ENCODE data around the gene GLRX5.

The GLRX5 gene

GRCh38 chr14:95491936-95492608 lies 42.8 kb upstream of the GLRX5 start:
- Histone ChIP-seq H3K4me3 (ENCODE audit: extremely low read depth, insufficient read depth, low read length, poor library complexity, severe bottlenecking) (no peak overlapping the region), H3K27ac (ENCODE audit: low read depth, low read length, severe bottlenecking) (no peak overlapping the region), H3K9me3 (ENCODE audit: control insufficient read depth, low read length) (no peaks in the 10 kb centered on the region), H3K36me3 (ENCODE audit: control insufficient read depth, insufficient read depth, low read length) (no peaks in the 10 kb centered on the region), H3K4me1 (ENCODE audit: control insufficient read depth, insufficient read depth, low read length, poor library complexity, severe bottlenecking) (peaks cover 29% of the 10 kb centered on the region)
- WGBS, 2 experiments (ENCODE audit: insufficient coverage in 2 of 2): 78 to 81% methylated on average over 1 to 2 of the region's 2 CpGs

GRCh38 chr14:95493503-95493902 lies 41.3 kb upstream of the GLRX5 start:
- H3K36me3 ChIP-seq (ENCODE audit: control insufficient read depth, insufficient read depth, low read length): no peaks in the 10 kb centered on the region
- no peak overlapping the region for H3K4me3 ChIP-seq (ENCODE audit: extremely low read depth, insufficient read depth, low read length, poor library complexity, severe bottlenecking)
- 92 to 93% methylated on average over 2 to 3 of the region's 5 CpGs for WGBS, 2 experiments (ENCODE audit: insufficient coverage in 2 of 2)
- no peak overlapping the region for H3K27ac ChIP-seq (ENCODE audit: low read depth, low read length, severe bottlenecking)
- no peaks in the 10 kb centered on the region for H3K9me3 ChIP-seq (ENCODE audit: control insufficient read depth, low read length)
- peaks cover 43% of the 10 kb centered on the region for H3K4me1 ChIP-seq (ENCODE audit: control insufficient read depth, insufficient read depth, low read length, poor library complexity, severe bottlenecking)

GRCh38 chr14:95493976-95494375 lies 40.9 kb upstream of the GLRX5 start:
- peaks cover 42% of the 10 kb centered on the region for H3K4me1 ChIP-seq (ENCODE audit: control insufficient read depth, insufficient read depth, low read length, poor library complexity, severe bottlenecking)
- H3K4me3 ChIP-seq (ENCODE audit: extremely low read depth, insufficient read depth, low read length, poor library complexity, severe bottlenecking): no peak overlapping the region
- WGBS, 2 experiments (ENCODE audit: insufficient coverage in 2 of 2): 96% methylated on average over 3 to 4 of the region's 4 CpGs
- no peaks in the 10 kb centered on the region for H3K9me3 ChIP-seq (ENCODE audit: control insufficient read depth, low read length)
- H3K36me3 ChIP-seq (ENCODE audit: control insufficient read depth, insufficient read depth, low read length): no peaks in the 10 kb centered on the region
- H3K27ac ChIP-seq (ENCODE audit: low read depth, low read length, severe bottlenecking): no peak overlapping the region

- H3K4me3 ChIP-seq (ENCODE audit: extremely low read depth, insufficient read depth, low read length, poor library complexity, severe bottlenecking): no peak overlapping the region
- no peaks in the 10 kb centered on the region for H3K36me3 ChIP-seq (ENCODE audit: control insufficient read depth, insufficient read depth, low read length)
- WGBS, 2 experiments (ENCODE audit: insufficient coverage in 2 of 2): 91 to 100% methylated on average over 4 of the region's 4 CpGs
- peaks cover 44% of the 10 kb centered on the region for H3K4me1 ChIP-seq (ENCODE audit: control insufficient read depth, insufficient read depth, low read length, poor library complexity, severe bottlenecking)
- H3K9me3 ChIP-seq (ENCODE audit: control insufficient read depth, low read length): no peaks in the 10 kb centered on the region
- H3K27ac ChIP-seq (ENCODE audit: low read depth, low read length, severe bottlenecking): no peak overlapping the region
Observed at GRCh38 chr14:95494456-95494855, 40.4 kb upstream of the GLRX5 start.

- 88 to 100% methylated on average over 2 to 3 of the region's 3 CpGs for WGBS, 2 experiments (ENCODE audit: insufficient coverage in 2 of 2)
Observed at GRCh38 chr14:95495076-95495475, 39.8 kb upstream of the GLRX5 start.

GRCh38 chr14:95495538-95496025 lies 39.3 kb upstream of the GLRX5 start:
- Histone ChIP-seq H3K27ac (ENCODE audit: low read depth, low read length, severe bottlenecking) (peak overlapping the region; percentile 95), H3K36me3 (ENCODE audit: control insufficient read depth, insufficient read depth, low read length) (no peaks in the 10 kb centered on the region), H3K9me3 (ENCODE audit: control insufficient read depth, low read length) (no peaks in the 10 kb centered on the region), H3K4me1 (ENCODE audit: control insufficient read depth, insufficient read depth, low read length, poor library complexity, severe bottlenecking) (peaks cover 44% of the 10 kb centered on the region), H3K4me3 (ENCODE audit: extremely low read depth, insufficient read depth, low read length, poor library complexity, severe bottlenecking) (no peak overlapping the region)
- WGBS, 2 experiments (ENCODE audit: insufficient coverage in 2 of 2): 94 to 100% methylated on average over 5 to 6 of the region's 8 CpGs

More at GRCh38 chr14:95495076-95495475, 39.8 kb upstream of the GLRX5 start:
- Histone ChIP-seq H3K4me3 (ENCODE audit: extremely low read depth, insufficient read depth, low read length, poor library complexity, severe bottlenecking) (no peak overlapping the region), H3K9me3 (ENCODE audit: control insufficient read depth, low read length) (no peaks in the 10 kb centered on the region), H3K36me3 (ENCODE audit: control insufficient read depth, insufficient read depth, low read length) (no peaks in the 10 kb centered on the region), H3K27ac (ENCODE audit: low read depth, low read length, severe bottlenecking) (peak overlapping the region; percentile 95), H3K4me1 (ENCODE audit: control insufficient read depth, insufficient read depth, low read length, poor library complexity, severe bottlenecking) (peaks cover 42% of the 10 kb centered on the region)

- no peak overlapping the region for H3K4me3 ChIP-seq (ENCODE audit: extremely low read depth, insufficient read depth, low read length, poor library complexity, severe bottlenecking)
- 20 to 37% methylated on average over 2 to 4 of the region's 4 CpGs for WGBS, 2 experiments (ENCODE audit: insufficient coverage in 2 of 2)
- no peaks in the 10 kb centered on the region for H3K36me3 ChIP-seq (ENCODE audit: control insufficient read depth, insufficient read depth, low read length)
- H3K4me1 ChIP-seq (ENCODE audit: control insufficient read depth, insufficient read depth, low read length, poor library complexity, severe bottlenecking): peaks cover 50% of the 10 kb centered on the region
- H3K27ac ChIP-seq (ENCODE audit: low read depth, low read length, severe bottlenecking): peak overlapping the region; percentile 95
- H3K9me3 ChIP-seq (ENCODE audit: control insufficient read depth, low read length): no peaks in the 10 kb centered on the region
Observed at GRCh38 chr14:95496111-95496681, 38.7 kb upstream of the GLRX5 start.

- Histone ChIP-seq H3K27ac (ENCODE audit: low read depth, low read length, severe bottlenecking) (peak overlapping the region; percentile 95), H3K36me3 (ENCODE audit: control insufficient read depth, insufficient read depth, low read length) (no peaks in the 10 kb centered on the region), H3K4me3 (ENCODE audit: extremely low read depth, insufficient read depth, low read length, poor library complexity, severe bottlenecking) (no peak overlapping the region), H3K4me1 (ENCODE audit: control insufficient read depth, insufficient read depth, low read length, poor library complexity, severe bottlenecking) (peaks cover 52% of the 10 kb centered on the region), H3K9me3 (ENCODE audit: control insufficient read depth, low read length) (no peaks in the 10 kb centered on the region)
- 55 to 68% methylated on average over 3 to 4 of the region's 4 CpGs for WGBS, 2 experiments (ENCODE audit: insufficient coverage in 2 of 2)
Observed at GRCh38 chr14:95496690-95497259, 38.1 kb upstream of the GLRX5 start.

- Histone ChIP-seq H3K27ac (ENCODE audit: low read depth, low read length, severe bottlenecking) (peak overlapping the region; percentile 95), H3K4me3 (ENCODE audit: extremely low read depth, insufficient read depth, low read length, poor library complexity, severe bottlenecking) (no peak overlapping the region), H3K36me3 (ENCODE audit: control insufficient read depth, insufficient read depth, low read length) (no peaks in the 10 kb centered on the region), H3K4me1 (ENCODE audit: control insufficient read depth, insufficient read depth, low read length, poor library complexity, severe bottlenecking) (peaks cover 60% of the 10 kb centered on the region), H3K9me3 (ENCODE audit: control insufficient read depth, low read length) (no peaks in the 10 kb centered on the region)
- 84 to 87% methylated on average over 8 of the region's 9 CpGs for WGBS, 2 experiments (ENCODE audit: insufficient coverage in 2 of 2)
Observed at GRCh38 chr14:95497561-95498011, 37.3 kb upstream of the GLRX5 start.

GRCh38 chr14:95498622-95499353 lies 36.1 kb upstream of the GLRX5 start:
- Histone ChIP-seq H3K36me3 (ENCODE audit: control insufficient read depth, insufficient read depth, low read length) (no peaks in the 10 kb centered on the region), H3K27ac (ENCODE audit: low read depth, low read length, severe bottlenecking) (no peak overlapping the region), H3K9me3 (ENCODE audit: control insufficient read depth, low read length) (no peaks in the 10 kb centered on the region), H3K4me1 (ENCODE audit: control insufficient read depth, insufficient read depth, low read length, poor library complexity, severe bottlenecking) (peaks cover 66% of the 10 kb centered on the region), H3K4me3 (ENCODE audit: extremely low read depth, insufficient read depth, low read length, poor library complexity, severe bottlenecking) (no peak overlapping the region)
- 91 to 97% methylated on average over 9 of the region's 9 CpGs for WGBS, 2 experiments (ENCODE audit: insufficient coverage in 2 of 2)
